ENCODE results near the gene CLDN18.

CLDN18 gene

DNA sequence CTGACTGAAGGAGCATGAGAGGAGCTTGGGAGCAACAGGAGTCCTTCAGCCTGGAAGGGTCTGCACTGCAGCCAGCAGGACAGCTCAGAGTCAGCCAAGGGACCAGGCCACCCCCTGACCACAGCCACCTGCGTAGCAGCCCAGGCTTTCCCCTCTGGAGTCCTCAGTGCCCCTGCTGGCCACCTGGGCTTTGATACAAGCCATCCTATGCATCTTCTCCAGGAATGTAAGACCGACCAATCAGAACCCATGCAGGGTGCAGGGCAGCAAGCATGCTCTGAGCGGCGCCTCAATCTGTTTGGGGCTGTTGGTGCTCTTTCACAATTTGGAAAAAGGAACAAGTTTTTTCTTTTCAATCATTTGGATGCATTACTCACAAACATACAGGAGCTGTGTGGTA is 53.5 kb downstream of the CLDN18 start:
- no peak for DNase-seq (ENCODE audit: low spot score)

- DNase-seq (ENCODE audit: low spot score), result no peak
These were observed 56.0 kb downstream of the CLDN18 start for GRCh38 chr3:138065949-138066348.

- DNase-seq (ENCODE audit: low spot score), result no peak
These were observed 56.4 kb downstream of the CLDN18 start for GRCh38 chr3:138066383-138066782.

GRCh38 chr3:138066972-138067371 is 57.0 kb downstream of the CLDN18 start:
- no peak for DNase-seq (ENCODE audit: low spot score)

GRCh38 chr3:138068046-138068445 is 58.1 kb downstream of the CLDN18 start:
- DNase-seq (ENCODE audit: low spot score), result no peak

DNA sequence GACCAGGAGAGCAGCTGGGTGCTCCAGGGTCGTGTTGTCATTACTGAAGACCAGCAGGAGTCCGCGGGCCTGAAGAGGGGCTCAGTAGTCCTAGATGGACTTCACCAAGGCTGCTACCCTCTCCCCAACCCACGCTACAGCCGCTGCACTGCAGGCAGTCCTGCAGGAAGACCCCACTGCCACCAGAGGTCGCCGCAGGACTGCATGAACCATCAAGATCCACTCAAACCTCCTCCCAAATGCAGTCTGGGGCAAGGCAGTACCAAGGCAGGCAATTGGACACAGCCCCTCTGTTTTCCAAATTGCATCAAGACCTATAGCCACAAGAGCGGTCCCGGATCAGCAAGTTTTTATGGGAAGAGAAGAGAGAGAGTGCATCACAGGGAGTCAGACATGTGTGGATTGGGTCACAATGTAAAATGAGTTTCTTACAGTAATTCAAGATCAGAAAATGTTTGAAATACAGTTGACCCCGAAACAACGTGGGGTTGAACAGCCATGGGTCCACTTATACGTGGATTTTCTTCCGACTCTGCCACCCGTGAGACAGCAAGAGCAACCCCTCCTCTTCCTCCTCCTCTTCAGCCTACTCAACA is 58.7 kb downstream of the CLDN18 start:
- DNase-seq (ENCODE audit: low spot score), result peak; percentile 63

- no peak for DNase-seq (ENCODE audit: low spot score)
These were observed 60.0 kb downstream of the CLDN18 start for GRCh38 chr3:138070006-138070405.

GRCh38 chr3:138072796-138073195 is 62.8 kb downstream of the CLDN18 start:
- DNase-seq (ENCODE audit: low spot score), result no peak

GRCh38 chr3:138078096-138078495 is 68.1 kb downstream of the CLDN18 start:
- DNase-seq (ENCODE audit: low spot score), result no peak

- DNase-seq (ENCODE audit: low spot score), result peak; percentile 53
These were observed 69.0 kb downstream of the CLDN18 start for GRCh38 chr3:138078901-138079344.

- DNase-seq (ENCODE audit: low spot score), result no peak
These were observed 69.9 kb downstream of the CLDN18 start for GRCh38 chr3:138079901-138080300.

DNA sequence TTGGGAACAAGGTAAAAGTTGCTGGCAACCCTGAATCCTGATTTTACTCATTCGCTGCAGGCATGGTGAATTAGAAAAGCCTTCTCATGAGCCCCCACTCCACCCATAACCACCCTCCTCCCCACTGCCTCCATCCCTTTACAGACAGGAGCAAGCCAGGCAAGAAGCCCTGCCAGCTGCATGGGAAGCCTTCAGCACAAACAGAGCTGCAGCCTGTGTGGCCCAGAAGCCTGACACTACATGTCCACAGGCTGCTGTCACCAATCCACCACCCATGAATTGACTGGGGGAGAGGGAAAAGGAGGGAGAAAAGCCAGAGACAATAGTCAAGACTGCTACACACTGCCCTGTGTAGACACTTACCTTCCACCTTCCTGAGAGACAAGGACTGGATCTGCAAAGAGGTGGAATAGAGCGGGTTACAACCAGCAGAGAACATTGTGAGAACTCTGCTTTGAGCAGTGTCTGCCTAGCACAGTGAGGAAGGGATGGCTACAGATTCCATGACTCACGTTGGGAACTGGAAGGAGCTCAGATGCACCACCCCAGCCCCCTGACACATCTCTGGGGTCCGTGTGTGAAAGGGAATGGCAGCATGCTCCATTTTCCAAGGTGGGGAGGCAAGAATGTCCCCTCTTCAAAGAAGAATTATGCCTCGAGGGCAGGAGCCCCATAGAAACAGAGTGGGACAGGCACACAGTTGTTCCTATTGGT is 71.6 kb downstream of the CLDN18 start:
- DNase-seq (ENCODE audit: low spot score), result no peak

- DNase-seq (ENCODE audit: low spot score), result no peak
These were observed 72.4 kb downstream of the CLDN18 start for GRCh38 chr3:138082085-138082991.

GRCh38 chr3:138082992-138083386 is 73.0 kb downstream of the CLDN18 start:
- no peak for DNase-seq (ENCODE audit: low spot score)
